GM23248 (cell line): Measurements from ENCODE around the gene SPDEF. TPM values are rescaled to one million over a fixed set of nuclear protein-coding genes. Genes with fewer than 3 reads are reported as not detected.

ENCODE experiments used
- DNase-seq: peaks from one replicate; pipeline ENCODE4 v3.0.0-alpha.2; 2015
- H2AFZ ChIP-seq: fragments of 200-600 bp; sonication (generic); 2 replicates; pipeline ENCODE4 v1.6.1; 2016; ENCODE audit warnings: antibody characterized with exemption
- H3F3A ChIP-seq: fragments of 200-600 bp; sonication (generic); 2 replicates; pipeline ENCODE4 v1.6.1; 2016; ENCODE audit warnings: mild to moderate bottlenecking, antibody characterized with exemption, mixed run types; ENCODE audit not compliant: insufficient read depth
- H3K27ac ChIP-seq: fragments of 200-600 bp; sonication (generic); 2 replicates; pipeline ENCODE4 v1.5.1; 2016; ENCODE audit warnings: mild to moderate bottlenecking
- H3K27me3 ChIP-seq: fragments of 200-600 bp; sonication (generic); replicated peaks from 2 replicates; pipeline ENCODE4 v1.6.1; 2016; ENCODE audit warnings: mild to moderate bottlenecking; ENCODE audit not compliant: insufficient read depth
- H3K36me3 ChIP-seq: fragments of 200-600 bp; sonication (generic); 2 replicates; pipeline ENCODE4 v1.6.1; 2016; ENCODE audit warnings: low read depth, mild to moderate bottlenecking
- H3K4me1 ChIP-seq: fragments of 200-600 bp; sonication (generic); 2 replicates; pipeline ENCODE4 v1.6.1; 2016; ENCODE audit warnings: mild to moderate bottlenecking; ENCODE audit not compliant: insufficient read depth
- H3K4me2 ChIP-seq: fragments of 200-600 bp; sonication (generic); one replicate; pipeline ENCODE4 v1.6.1; 2016; ENCODE audit warnings: mild to moderate bottlenecking; ENCODE audit not compliant: unreplicated experiment
- H3K4me3 ChIP-seq: fragments of 200-600 bp; sonication (generic); 2 replicates; pipeline ENCODE4 v1.5.1; 2016; ENCODE audit warnings: mild to moderate bottlenecking
- H3K79me2 ChIP-seq: fragments of 200-600 bp; sonication (generic); 2 replicates; pipeline ENCODE4 v1.6.1; 2016; ENCODE audit warnings: mild to moderate bottlenecking; ENCODE audit not compliant: insufficient read depth
- H3K9ac ChIP-seq: fragments of 200-600 bp; sonication (generic); 2 replicates; pipeline ENCODE4 v1.6.1; 2016; ENCODE audit warnings: mild to moderate bottlenecking
- H3K9me2 ChIP-seq: fragments of 200-600 bp; sonication (generic); 2 replicates; pipeline ENCODE4 v1.6.1; 2016; ENCODE audit warnings: mixed run types, mild to moderate bottlenecking, moderate library complexity; ENCODE audit not compliant: insufficient read depth
- H3K9me3 ChIP-seq: fragments of 200-600 bp; sonication (generic); one replicate; pipeline ENCODE4 v1.6.1; 2017; ENCODE audit warnings: low read depth
- H4K20me1 ChIP-seq: fragments of 200-600 bp; sonication (generic); 2 replicates; pipeline ENCODE4 v1.6.0; 2016; ENCODE audit not compliant: insufficient read depth
- EZH2 ChIP-seq: fragments of 200-600 bp; sonication (generic); IDR thresholded peaks from 2 replicates; pipeline ENCODE4 v1.6.1; 2018; ENCODE audit warnings: antibody characterized with exemption, mild to moderate bottlenecking; ENCODE audit not compliant: insufficient read depth, poor library complexity, severe bottlenecking
- EZH2phosphoT487 ChIP-seq: fragments of 200-600 bp; sonication (generic); IDR thresholded peaks from 2 replicates; pipeline ENCODE4 v1.6.1; 2018; ENCODE audit warnings: antibody characterized with exemption, moderate library complexity, mild to moderate bottlenecking, low read depth; ENCODE audit not compliant: insufficient read depth
- WGBS, 2 experiments: methylation state at CpG; one replicate each; pipeline ENCODE4 v1.1.6; 2015 to 2017; ENCODE audit warnings: low lambda C conversion rate in 2 of 2, low coverage in 1 of 2; ENCODE audit errors: missing lambda C conversion rate in 2 of 2; 5-methylcytosine and 5-hydroxymethylcytosine counted together
- in situ Hi-C: fragments of 300-500 bp; cut with MboI; formaldehyde crosslinking; loops from 2 replicates; pipeline ENCODE4 v1.15.0; 2020
- polyA plus RNA-seq: library from polyadenylated mRNA; unstranded; fragments of >200 nt; fragmentation: Nextera tagmentation; extraction: Ambion mirVana; gene quantifications from 2 replicates; pipeline ENCODE4 v1.2.1, GENCODE V29; 2016
- total RNA-seq: library from RNA; depleted of rRNA; stranded (reverse); fragments of >200 nt; shearing (Covaris generic); gene quantifications from 2 replicates; pipeline ENCODE4 v1.2.3, GENCODE V29; 2014

Gene SPDEF
- total and polyA plus RNA-seq, 2 experiments from 2014 or later: not detected

DNA sequence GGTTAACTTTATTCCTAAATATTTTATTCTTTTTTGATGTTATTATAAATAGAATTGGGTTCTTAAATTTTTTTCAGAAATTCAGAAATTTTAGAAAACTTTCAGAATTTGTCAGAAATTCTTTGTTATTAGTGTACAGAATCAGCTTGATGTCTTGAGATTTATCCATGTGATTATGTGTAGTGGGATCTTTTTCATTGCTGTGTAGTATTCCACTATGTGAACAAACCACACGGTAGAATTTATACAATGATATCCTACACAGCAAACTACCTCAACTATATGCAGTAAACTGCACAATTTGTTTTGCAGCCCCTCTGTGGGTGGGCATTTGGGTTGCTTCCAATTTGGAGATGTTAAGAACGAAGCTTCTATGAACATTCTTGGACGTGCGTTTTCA, 46.3 kb downstream of the SPDEF start:
- Histone ChIP-seq H3K4me3 (no peak overlapping the region), H4K20me1 (no peaks in the 10 kb centered on the region), H2AFZ (no peak overlapping the region), H3K79me2 (no peaks in the 10 kb centered on the region), H3K9ac (no peak overlapping the region), H3K36me3 (no peaks in the 10 kb centered on the region), H3F3A (no peaks in the 10 kb centered on the region), H3K27ac (no peak overlapping the region), H3K4me1 (no peaks in the 10 kb centered on the region), H3K27me3 (peaks cover 3% of the 10 kb centered on the region; the same call in 1 of the 2 replicates), H3K9me3 (no peaks in the 10 kb centered on the region), H3K4me2 (no peak overlapping the region), H3K9me2 (no peaks in the 10 kb centered on the region)
- no peak for TF ChIP-seq EZH2
- TF ChIP-seq EZH2phosphoT487: no peak
- WGBS, 2 experiments: 96 to 99% methylated on average over 4 of the region's 4 CpGs
- DNase-seq: no peak
- in situ Hi-C loops: no loop called here

DNA sequence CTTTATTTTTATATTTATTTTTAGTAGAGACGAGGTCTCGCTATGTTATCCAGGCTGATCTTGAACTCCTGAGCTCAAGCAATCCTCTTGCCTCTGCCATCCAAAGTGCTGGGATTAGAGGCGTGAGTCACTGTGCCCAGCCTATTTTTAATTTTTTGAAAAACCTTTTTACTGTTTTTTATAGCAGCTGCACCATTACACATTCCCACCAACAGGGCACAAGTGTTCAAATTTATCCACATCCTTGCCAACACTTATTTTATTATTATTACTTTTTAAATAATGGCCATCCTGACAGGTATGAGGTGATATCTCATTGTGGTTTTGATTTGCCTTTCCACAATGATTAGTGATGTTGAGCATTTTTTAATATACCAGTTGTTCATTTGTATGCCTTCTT, 47.7 kb downstream of the SPDEF start:
- no peaks in the 10 kb centered on the region for H3K9me3 ChIP-seq
- no peaks in the 10 kb centered on the region for H3K9me2 ChIP-seq
- H3K4me2 ChIP-seq: no peak overlapping the region
- H3K9ac ChIP-seq: no peak overlapping the region
- H2AFZ ChIP-seq: no peak overlapping the region
- no peaks in the 10 kb centered on the region for H3K36me3 ChIP-seq
- H3K27ac ChIP-seq: no peak overlapping the region
- peak; percentile 22 for DNase-seq
- peaks cover 3% of the 10 kb centered on the region; the same call in 1 of the 2 replicates for H3K27me3 ChIP-seq
- in situ Hi-C loops: no loop called here
- H3K79me2 ChIP-seq: no peaks in the 10 kb centered on the region
- TF ChIP-seq EZH2 (no peak), EZH2phosphoT487 (no peak)
- no peak overlapping the region for H3K4me3 ChIP-seq
- no peaks in the 10 kb centered on the region for H3F3A ChIP-seq
- no peaks in the 10 kb centered on the region for H4K20me1 ChIP-seq
- no peaks in the 10 kb centered on the region for H3K4me1 ChIP-seq
- 77 to 78% methylated on average over 3 of the region's 3 CpGs for WGBS, 2 experiments

DNA sequence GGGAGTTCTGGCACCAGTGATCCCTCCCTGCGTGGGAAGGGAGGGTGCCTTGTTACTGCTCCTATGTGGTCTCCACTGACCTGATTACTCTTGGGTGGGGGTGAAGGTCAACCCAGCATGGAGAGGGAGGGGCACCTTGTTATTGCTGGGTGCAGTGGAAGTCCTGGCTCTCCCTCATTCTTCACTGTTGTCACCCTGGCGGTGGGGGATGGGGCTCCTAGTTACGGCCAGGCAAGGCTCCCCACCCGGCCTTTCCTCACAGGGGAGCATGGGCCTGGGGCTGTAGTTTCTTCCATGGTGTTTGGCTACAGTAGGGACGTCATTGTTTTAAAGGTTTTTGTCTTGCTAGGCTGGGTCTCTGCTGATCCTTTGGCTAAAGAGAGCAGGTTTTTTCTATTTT, 49.4 kb downstream of the SPDEF start:
- TF ChIP-seq EZH2phosphoT487 (no peak), EZH2 (no peak)
- in situ Hi-C loops: no loop called here
- no peaks in the 10 kb centered on the region for H3K79me2 ChIP-seq
- H3K4me3 ChIP-seq: no peak overlapping the region
- H3F3A ChIP-seq: no peaks in the 10 kb centered on the region
- H3K27ac ChIP-seq: no peak overlapping the region
- no peaks in the 10 kb centered on the region for H3K9me2 ChIP-seq
- H2AFZ ChIP-seq: no peak overlapping the region
- 59 to 71% methylated on average over 5 of the region's 5 CpGs for WGBS, 2 experiments
- no peak overlapping the region for H3K9ac ChIP-seq
- H3K27me3 ChIP-seq: peaks cover 3% of the 10 kb centered on the region; the same call in 1 of the 2 replicates
- H3K4me1 ChIP-seq: no peaks in the 10 kb centered on the region
- H3K9me3 ChIP-seq: no peaks in the 10 kb centered on the region
- H3K36me3 ChIP-seq: no peaks in the 10 kb centered on the region
- no peak overlapping the region for H3K4me2 ChIP-seq
- no peak for DNase-seq
- H4K20me1 ChIP-seq: no peaks in the 10 kb centered on the region

DNA sequence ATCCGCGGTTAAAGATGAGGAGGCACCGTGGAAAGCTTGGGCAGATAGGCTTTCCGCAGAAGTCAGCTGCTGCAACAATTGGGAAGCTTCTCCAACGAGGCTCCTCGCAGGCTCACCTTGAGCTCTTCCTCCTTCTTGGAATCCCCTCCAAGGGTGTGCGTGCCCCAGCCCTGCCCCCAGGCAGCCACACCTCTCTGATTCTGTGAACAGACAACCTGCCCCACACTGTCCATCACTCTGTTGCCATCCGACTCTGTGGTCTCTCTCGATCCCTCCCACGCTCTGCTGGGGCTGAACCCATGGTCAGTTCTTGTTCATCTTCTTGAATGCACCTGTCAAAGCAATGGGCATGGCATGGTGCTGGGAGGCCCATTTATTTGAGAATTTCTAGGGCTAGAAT, 58.7 kb downstream of the SPDEF start:
- TF ChIP-seq EZH2phosphoT487 (no peak), EZH2 (no peak)

DNA sequence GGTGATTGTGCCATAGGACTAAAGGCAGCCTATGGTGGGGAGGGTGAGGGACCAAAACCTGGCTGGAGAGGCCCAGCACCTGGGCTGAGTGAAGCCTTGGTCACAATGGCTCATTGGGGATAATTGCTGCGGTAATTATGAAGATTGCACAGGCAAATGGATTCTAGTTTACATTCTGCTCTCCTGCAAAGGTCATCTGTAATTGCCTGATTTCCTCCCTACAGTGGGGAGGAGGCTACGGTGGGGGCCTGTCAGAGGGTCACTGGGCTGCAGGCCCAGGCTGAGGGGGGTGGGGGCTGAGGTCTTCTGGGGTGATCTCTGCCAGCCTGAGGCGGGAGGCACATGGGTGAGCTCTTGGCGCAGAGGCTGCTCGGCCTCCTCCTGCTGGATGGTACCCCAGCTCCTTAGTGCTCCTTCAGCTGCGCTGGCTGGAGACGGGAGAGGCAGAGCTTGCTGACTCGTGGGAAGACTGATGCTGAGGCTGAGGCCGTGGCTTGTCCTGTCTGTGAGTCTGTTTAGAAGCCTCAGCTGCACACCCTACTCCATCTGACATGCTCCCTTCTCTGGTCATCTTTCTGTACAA, 59.9 kb downstream of the SPDEF start:
- Histone ChIP-seq H3K9me2 (no peaks in the 10 kb centered on the region), H3K27ac (no peak overlapping the region), H3K4me2 (no peak overlapping the region), H3K4me3 (no peak overlapping the region), H3F3A (no peaks in the 10 kb centered on the region), H3K36me3 (no peaks in the 10 kb centered on the region), H3K9ac (no peak overlapping the region), H3K9me3 (no peaks in the 10 kb centered on the region), H4K20me1 (no peaks in the 10 kb centered on the region), H3K79me2 (no peaks in the 10 kb centered on the region), H3K27me3 (0 out of 2 replicates have a peak, but pooled peaks cover 8% of the 10 kb centered on the region), H2AFZ (no peak overlapping the region), H3K4me1 (peaks cover 1% of the 10 kb centered on the region; the same call in 1 of the 2 replicates)
- TF ChIP-seq EZH2 (no peak), EZH2phosphoT487 (no peak)
- no peak for DNase-seq
- in situ Hi-C loops: no loop called here
- 68 to 71% methylated on average over 9 of the region's 9 CpGs for WGBS, 2 experiments

More for the DNA sequence above, 58.7 kb downstream of the SPDEF start:
- Histone ChIP-seq H3K9ac (no peak overlapping the region), H4K20me1 (no peaks in the 10 kb centered on the region), H3K4me3 (no peak overlapping the region), H3K79me2 (no peaks in the 10 kb centered on the region), H3K27me3 (0 out of 2 replicates have a peak, but pooled peaks cover 8% of the 10 kb centered on the region), H2AFZ (no peak overlapping the region), H3K27ac (no peak overlapping the region), H3K9me3 (no peaks in the 10 kb centered on the region), H3F3A (no peaks in the 10 kb centered on the region), H3K9me2 (no peaks in the 10 kb centered on the region), H3K36me3 (no peaks in the 10 kb centered on the region), H3K4me1 (no peaks in the 10 kb centered on the region), H3K4me2 (no peak overlapping the region)
- in situ Hi-C loops: no loop called here
- no peak for DNase-seq
- WGBS, 2 experiments: 66 to 70% methylated on average over 10 of the region's 10 CpGs
